Measurements from ENCODE around the gene SETD2. TPM values are rescaled to one million over a fixed set of nuclear protein-coding genes. Genes with fewer than 3 reads are reported as not detected.
"Not testable (repeated sequence)": the region's sequence is repeated elsewhere in the genome, so short reads cannot be mapped to it uniquely, and the experiment has no call there.

SETD2 gene
- total RNA-seq, 4 donors from 2014 or later, result 35.7 to 48.5 (median 40.4) TPM

- in situ Hi-C loops (cut with MboI; ENCODE audit: low sequenced_read_pairs in 4 of 4), result no loop called here
- DNase-seq, result no peak
- peaks cover 8 to 12% of the 10 kb centered on the region in 2 donors for H3K4me1 ChIP-seq
- no peak overlapping the region for H3K4me3 ChIP-seq
- intact Hi-C loops (cut with DNase I; ENCODE audit: low total_unique reads), result no loop called here
- no peak for TF ChIP-seq CTCF (IDR thresholded peaks at IDR 0.05 in 4 of 5, conservative IDR thresholded peaks at IDR 0.05 in 1 of 5)
- no peak for TF ChIP-seq POLR2A (IDR thresholded peaks at IDR 0.05)
- H3K27me3 ChIP-seq, result no peaks in the 10 kb centered on the region
- no peaks in the 10 kb centered on the region for H3K36me3 ChIP-seq
- H3K9me3 ChIP-seq, result no peaks in the 10 kb centered on the region
- no peak for ATAC-seq
- H3K27ac ChIP-seq, result no peak overlapping the region
Measured at GRCh38 chr3:47028146-47028545, 135.8 kb downstream of the SETD2 start.

GRCh38 chr3:47026432-47026831 lies 137.5 kb downstream of the SETD2 start:
- in situ Hi-C loops (cut with MboI; ENCODE audit: low sequenced_read_pairs in 4 of 4); H3K9me3 ChIP-seq; intact Hi-C loops (cut with DNase I; ENCODE audit: low total_unique reads); H3K27me3 ChIP-seq; H3K27ac ChIP-seq; ATAC-seq; H3K36me3 ChIP-seq; DNase-seq; H3K4me3 ChIP-seq: not testable (repeated sequence)
- H3K4me1 ChIP-seq, result peaks cover 20 to 25% of the 10 kb centered on the region in 2 donors

- DNase-seq, result no peak
- Histone ChIP-seq H3K4me1 (peaks cover 31 to 38% of the 10 kb centered on the region in 2 donors), H3K27ac (peak overlapping the region in 2 of 4 donors; percentile 72 to 88), H3K9me3 (no peaks in the 10 kb centered on the region), H3K36me3 (no peaks in the 10 kb centered on the region), H3K4me3 (no peak overlapping the region), H3K27me3 (no peaks in the 10 kb centered on the region)
- in situ Hi-C loops (cut with MboI; ENCODE audit: low sequenced_read_pairs in 4 of 4) (loop anchor here in 1 of 4 donors (25.0 kb wide), 1 partner anchor 338 kb away; the partner anchor contains the start of gene ALS2CL), intact Hi-C loops (cut with DNase I; ENCODE audit: low total_unique reads) (no loop called here)
- no peak for ATAC-seq
- TF ChIP-seq POLR2A (IDR thresholded peaks at IDR 0.05) (no peak), CTCF (IDR thresholded peaks at IDR 0.05 in 4 of 5, conservative IDR thresholded peaks at IDR 0.05 in 1 of 5) (no peak)
Measured at GRCh38 chr3:47024932-47025331, 139.0 kb downstream of the SETD2 start.

GRCh38 chr3:47022641-47023071 lies 141.3 kb downstream of the SETD2 start:
- Histone ChIP-seq H3K4me1 (peaks cover 36 to 55% of the 10 kb centered on the region in 2 donors), H3K27ac (peak overlapping the region; percentile 72 to 88 (median 78)), H3K27me3 (no peaks in the 10 kb centered on the region), H3K36me3 (peaks cover 0 to 3% of the 10 kb centered on the region in 2 donors), H3K9me3 (no peaks in the 10 kb centered on the region), H3K4me3 (no peak overlapping the region)
- in situ Hi-C loops (cut with MboI; ENCODE audit: low sequenced_read_pairs in 4 of 4) (loop anchor here in 1 of 4 donors (25.0 kb wide), 1 partner anchor 335 kb away; the partner anchor contains the start of gene ALS2CL), intact Hi-C loops (cut with DNase I; ENCODE audit: low total_unique reads) (no loop called here)
- TF ChIP-seq CTCF (IDR thresholded peaks at IDR 0.05 in 4 of 5, conservative IDR thresholded peaks at IDR 0.05 in 1 of 5) (no peak), POLR2A (IDR thresholded peaks at IDR 0.05) (peak in 1 of 2 donors; percentile 14)
- ATAC-seq (peak; percentile 91 to 95), DNase-seq (peak; percentile 31 to 50)

- no peak for DNase-seq
- no peak overlapping the region for H3K4me3 ChIP-seq
- ATAC-seq, result peak; percentile 37 to 45
- intact Hi-C loops (cut with DNase I; ENCODE audit: low total_unique reads) (no loop called here), in situ Hi-C loops (cut with MboI; ENCODE audit: low sequenced_read_pairs in 4 of 4) (loop anchor here in 1 of 4 donors (25.0 kb wide), 1 partner anchor 333 kb away; the partner anchor contains the start of gene ALS2CL)
- peaks cover 0 to 20% of the 10 kb centered on the region in 2 donors for H3K36me3 ChIP-seq
- TF ChIP-seq POLR2A (IDR thresholded peaks at IDR 0.05) (no peak), CTCF (IDR thresholded peaks at IDR 0.05 in 4 of 5, conservative IDR thresholded peaks at IDR 0.05 in 1 of 5) (no peak)
- peaks cover 36 to 69% of the 10 kb centered on the region in 2 donors for H3K4me1 ChIP-seq
- no peaks in the 10 kb centered on the region for H3K9me3 ChIP-seq
- H3K27me3 ChIP-seq, result no peaks in the 10 kb centered on the region
- peak overlapping the region; percentile 50 to 88 (median 78) for H3K27ac ChIP-seq
Measured at GRCh38 chr3:47020311-47020710, 143.6 kb downstream of the SETD2 start.

Data from gastrocnemius medialis (tissue), 4 donors.